Measurements from ENCODE around the gene C2orf15.

GRCh38 chr2:99190548-99190947, 49.0 kb downstream of the C2orf15 start:
- no peak for TF ChIP-seq ZNF274 (IDR thresholded peaks at IDR 0.05; ENCODE audit: borderline replicate concordance, low read depth, low read length)
- TF ChIP-seq CTCF (IDR thresholded peaks at IDR 0.05 in 2 of 3, conservative IDR thresholded peaks at IDR 0.05 in 1 of 3; ENCODE audit: insufficient read depth in 2 of 3, low read depth in 1 of 3, low read length in 3 of 3), result 0 out of 6 replicates have a peak, but pooled peaks of 1 of the 3 experiments have one; percentile 9
- no peak for TF ChIP-seq ETV6 (IDR thresholded peaks at IDR 0.05; ENCODE audit: borderline replicate concordance in 1 of 2, low read depth in 2 of 2, low read length in 1 of 2)
- TF ChIP-seq ETV6 (CRISPR knock-in tag; IDR thresholded peaks at IDR 0.05; ENCODE audit: borderline replicate concordance), result no peak
- no peak for TF ChIP-seq STAG1 (CRISPR knock-in tag; IDR thresholded peaks at IDR 0.05; ENCODE audit: borderline replicate concordance)
- no peak for TF ChIP-seq ZBTB33 (CRISPR knock-in tag; IDR thresholded peaks at IDR 0.05)
- no peak for TF ChIP-seq POLR2A (conservative IDR thresholded peaks at IDR 0.05)
- no peak for TF ChIP-seq ZNF3 (CRISPR knock-in tag; IDR thresholded peaks at IDR 0.05)
- TF ChIP-seq SMARCE1 (IDR thresholded peaks at IDR 0.05), result no peak
- no peak for TF ChIP-seq ZNF277 (CRISPR knock-in tag; IDR thresholded peaks at IDR 0.05; ENCODE audit: borderline replicate concordance)
- TF ChIP-seq EZH2 (IDR thresholded peaks at IDR 0.05; ENCODE audit: borderline replicate concordance, low read depth, low read length), result no peak
- TF ChIP-seq SIN3A (IDR thresholded peaks at IDR 0.05; ENCODE audit: borderline replicate concordance in 2 of 2, control insufficient read depth in 1 of 2, low read depth in 2 of 2, low read length in 2 of 2), result no peak
- TF ChIP-seq MLX (CRISPR knock-in tag; conservative IDR thresholded peaks at IDR 0.05), result no peak
- TF ChIP-seq ZNF311 (CRISPR knock-in tag; IDR thresholded peaks at IDR 0.05), result no peak
- TF ChIP-seq CHD1 (IDR thresholded peaks at IDR 0.05; ENCODE audit: low read length), result no peak
